ENCODE data around the gene RFTN1.

The RFTN1 gene

GRCh38 chr3:16423947-16424673, 89.4 kb downstream of the RFTN1 start:
- no peaks in the 10 kb centered on the region for H3K9me3 ChIP-seq
- no peak for TF ChIP-seq CTCF (IDR thresholded peaks at IDR 0.05; ENCODE audit: low read depth, low read length)
- no peak for DNase-seq
- H3K36me3 ChIP-seq = no peaks in the 10 kb centered on the region
- no peaks in the 10 kb centered on the region for H3K4me1 ChIP-seq
- H3K27me3 ChIP-seq = no peaks in the 10 kb centered on the region
- H3K4me3 ChIP-seq (ENCODE audit: low read depth, low read length) = no peak overlapping the region

GRCh38 chr3:16423298-16423697, 90.2 kb downstream of the RFTN1 start:
- no peak overlapping the region for H3K4me3 ChIP-seq (ENCODE audit: low read depth, low read length)
- H3K9me3 ChIP-seq = no peaks in the 10 kb centered on the region
- H3K36me3 ChIP-seq = no peaks in the 10 kb centered on the region
- H3K27me3 ChIP-seq = no peaks in the 10 kb centered on the region
- no peaks in the 10 kb centered on the region for H3K4me1 ChIP-seq
- TF ChIP-seq CTCF (IDR thresholded peaks at IDR 0.05; ENCODE audit: low read depth, low read length) = no peak
- DNase-seq = no peak

- no peak for DNase-seq
- Histone ChIP-seq H3K4me3 (ENCODE audit: low read depth, low read length) (no peak overlapping the region), H3K9me3 (no peaks in the 10 kb centered on the region), H3K4me1 (no peaks in the 10 kb centered on the region), H3K36me3 (no peaks in the 10 kb centered on the region), H3K27me3 (no peaks in the 10 kb centered on the region)
- TF ChIP-seq CTCF (IDR thresholded peaks at IDR 0.05; ENCODE audit: low read depth, low read length) = no peak
Measured at GRCh38 chr3:16419640-16420241, 93.8 kb downstream of the RFTN1 start.

GRCh38 chr3:16417945-16418739, 95.4 kb downstream of the RFTN1 start:
- Histone ChIP-seq H3K4me3 (ENCODE audit: low read depth, low read length) (no peak overlapping the region), H3K27me3 (no peaks in the 10 kb centered on the region), H3K36me3 (no peaks in the 10 kb centered on the region), H3K4me1 (no peaks in the 10 kb centered on the region), H3K9me3 (no peaks in the 10 kb centered on the region)
- no peak for DNase-seq
- TF ChIP-seq CTCF (IDR thresholded peaks at IDR 0.05; ENCODE audit: low read depth, low read length) = no peak

- no peak for DNase-seq
- Histone ChIP-seq H3K4me3 (ENCODE audit: low read depth, low read length) (no peak overlapping the region), H3K27me3 (no peaks in the 10 kb centered on the region), H3K9me3 (no peaks in the 10 kb centered on the region), H3K36me3 (no peaks in the 10 kb centered on the region), H3K4me1 (no peaks in the 10 kb centered on the region)
- TF ChIP-seq CTCF (IDR thresholded peaks at IDR 0.05; ENCODE audit: low read depth, low read length) = no peak
Measured at GRCh38 chr3:16415911-16416476, 97.5 kb downstream of the RFTN1 start.
